ENCODE results near the gene MEIS1. TPM values are rescaled to one million over a fixed set of nuclear protein-coding genes. Genes with fewer than 3 reads are reported as not detected.

MEIS1 gene
- polyA plus RNA-seq, 1 donor (not counting 4 experiments of a cell fraction or from before 2014, with no cell fraction given): 3.1 TPM

DNA sequence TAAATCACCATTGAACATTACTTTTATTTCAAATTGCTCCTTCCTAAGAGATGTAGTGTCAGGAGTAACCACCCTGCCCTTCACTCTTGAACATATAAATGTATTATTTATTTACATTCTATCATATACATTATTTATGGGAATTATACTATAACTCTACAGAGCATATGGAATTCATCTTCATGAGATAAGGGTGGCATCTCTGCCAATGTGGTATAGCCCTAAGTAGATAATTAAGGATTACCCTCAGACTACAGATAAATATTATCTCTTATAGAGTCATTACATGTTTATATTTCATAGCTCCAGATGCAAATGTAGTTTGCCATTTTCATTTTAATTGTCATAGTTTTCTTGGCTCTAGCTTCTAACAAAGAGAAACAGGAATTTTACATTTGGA, 17.3 kb downstream of the MEIS1 start:
- no peak overlapping the region for H2AFZ ChIP-seq (ENCODE audit: control insufficient read depth, low read length)
- FAIRE-seq (no peak), DNase-seq (ENCODE audit: low read depth, low spot score) (no peak)
- H3K27me3 ChIP-seq (ENCODE audit: control insufficient read depth, extremely low read depth, insufficient read depth, low read length): no peaks in the 10 kb centered on the region
- H3K27ac ChIP-seq (ENCODE audit: control insufficient read depth, insufficient read depth, low read length): no peak overlapping the region
- H3K9me1 ChIP-seq (ENCODE audit: control insufficient read depth, extremely low read depth, insufficient read depth, low read length): no peaks in the 10 kb centered on the region
- H3K9ac ChIP-seq (ENCODE audit: control insufficient read depth, extremely low read depth, insufficient read depth, low read length): no peak overlapping the region
- no peak overlapping the region for H3K4me3 ChIP-seq (ENCODE audit: control insufficient read depth in 2 of 3, extremely low read depth in 1 of 3, insufficient read depth in 2 of 3, low read depth in 1 of 3, low read length in 3 of 3)
- dilution Hi-C loops (cut with MboI; ENCODE audit: extremely low pct_ligation_motif_present, low sequenced_read_pairs): no loop called here
- H3K9me3 ChIP-seq (ENCODE audit: control insufficient read depth, low read depth, low read length): no peaks in the 10 kb centered on the region
- no peak overlapping the region for H3K4me2 ChIP-seq (ENCODE audit: control insufficient read depth, extremely low read depth, insufficient read depth, low read depth, low read length)
- TF ChIP-seq EZH2 (IDR thresholded peaks at IDR 0.05; ENCODE audit: low read length) (no peak), CTCF (optimal IDR thresholded peaks at IDR 0.05 in 1 of 3, IDR thresholded peaks at IDR 0.05 in 1 of 3, conservative IDR thresholded peaks at IDR 0.05 in 1 of 3; ENCODE audit: extremely low read depth in 1 of 3, insufficient read depth in 2 of 3, low read length in 3 of 3) (no peak)
- no peaks in the 10 kb centered on the region for H3K4me1 ChIP-seq (ENCODE audit: control insufficient read depth, extremely low read depth, insufficient read depth, low read length)
- H3K36me3 ChIP-seq (ENCODE audit: control insufficient read depth in 2 of 2, extremely low read depth in 1 of 2, insufficient read depth in 2 of 2, low read length in 2 of 2): no peaks in the 10 kb centered on the region
- no peaks in the 10 kb centered on the region for H4K20me1 ChIP-seq (ENCODE audit: control insufficient read depth, extremely low read depth, insufficient read depth, low read length)
- H3K79me2 ChIP-seq (ENCODE audit: control insufficient read depth, insufficient read depth, low read length): no peaks in the 10 kb centered on the region

DNA sequence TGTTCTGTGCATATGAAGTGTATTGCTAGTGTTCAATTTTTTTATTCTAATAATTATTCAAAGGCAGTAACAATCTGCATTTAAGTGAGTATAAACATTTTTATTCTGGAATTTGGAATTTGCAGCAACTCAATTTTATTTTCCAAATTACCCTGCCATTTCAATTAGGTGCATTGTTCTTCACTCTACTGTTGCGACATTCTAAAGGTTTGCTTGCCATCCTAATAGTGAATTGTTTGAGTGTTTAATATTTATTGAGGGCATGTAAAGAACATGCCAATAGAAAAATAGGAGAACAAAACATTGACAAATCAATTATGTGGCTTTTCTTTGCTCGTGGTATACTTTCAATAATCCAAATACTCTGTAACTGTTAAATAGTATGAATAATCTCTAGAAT, 18.0 kb downstream of the MEIS1 start:
- Histone ChIP-seq H3K9me3 (ENCODE audit: control insufficient read depth, low read depth, low read length) (no peaks in the 10 kb centered on the region), H3K4me2 (ENCODE audit: control insufficient read depth, extremely low read depth, insufficient read depth, low read depth, low read length) (no peak overlapping the region), H3K9me1 (ENCODE audit: control insufficient read depth, extremely low read depth, insufficient read depth, low read length) (no peaks in the 10 kb centered on the region), H3K36me3 (ENCODE audit: control insufficient read depth in 2 of 2, extremely low read depth in 1 of 2, insufficient read depth in 2 of 2, low read length in 2 of 2) (no peaks in the 10 kb centered on the region), H4K20me1 (ENCODE audit: control insufficient read depth, extremely low read depth, insufficient read depth, low read length) (no peaks in the 10 kb centered on the region), H3K27me3 (ENCODE audit: control insufficient read depth, extremely low read depth, insufficient read depth, low read length) (no peaks in the 10 kb centered on the region), H3K4me1 (ENCODE audit: control insufficient read depth, extremely low read depth, insufficient read depth, low read length) (no peaks in the 10 kb centered on the region), H3K4me3 (ENCODE audit: control insufficient read depth in 2 of 3, extremely low read depth in 1 of 3, insufficient read depth in 2 of 3, low read depth in 1 of 3, low read length in 3 of 3) (no peak overlapping the region), H3K27ac (ENCODE audit: control insufficient read depth, insufficient read depth, low read length) (no peak overlapping the region), H3K79me2 (ENCODE audit: control insufficient read depth, insufficient read depth, low read length) (no peaks in the 10 kb centered on the region), H3K9ac (ENCODE audit: control insufficient read depth, extremely low read depth, insufficient read depth, low read length) (no peak overlapping the region), H2AFZ (ENCODE audit: control insufficient read depth, low read length) (no peak overlapping the region)
- DNase-seq (ENCODE audit: low read depth, low spot score) (no peak), FAIRE-seq (no peak)
- TF ChIP-seq CTCF (optimal IDR thresholded peaks at IDR 0.05 in 1 of 3, IDR thresholded peaks at IDR 0.05 in 1 of 3, conservative IDR thresholded peaks at IDR 0.05 in 1 of 3; ENCODE audit: extremely low read depth in 1 of 3, insufficient read depth in 2 of 3, low read length in 3 of 3) (no peak), EZH2 (IDR thresholded peaks at IDR 0.05; ENCODE audit: low read length) (no peak)
- dilution Hi-C loops (cut with MboI; ENCODE audit: extremely low pct_ligation_motif_present, low sequenced_read_pairs): no loop called here

Data from keratinocyte (primary cell).